NCI-H2081 treated with DMSO at 0.1 percent for 48 hours (cell line): ENCODE measurements around the gene ABHD17A.

Source experiments
- DNase-seq: peaks from one replicate; lab custom pipeline; 2025; lab: John Stamatoyannopoulos, UW

ABHD17A gene

GRCh38 chr19:1839658-1840540 is 45.4 kb downstream of the ABHD17A start:
- DNase-seq: no peak

- no peak for DNase-seq
Observed at GRCh38 chr19:1837625-1838105, 47.6 kb downstream of the ABHD17A start.

- DNase-seq: no peak
Observed at GRCh38 chr19:1837222-1837565, 48.1 kb downstream of the ABHD17A start.

GRCh38 chr19:1836458-1837221 is 48.7 kb downstream of the ABHD17A start:
- DNase-seq: no peak

- no peak for DNase-seq
Observed at GRCh38 chr19:1833540-1833939, 51.8 kb downstream of the ABHD17A start.

GRCh38 chr19:1832046-1832663 is 53.1 kb downstream of the ABHD17A start:
- DNase-seq: no peak

GRCh38 chr19:1830978-1831377 is 54.3 kb downstream of the ABHD17A start:
- no peak for DNase-seq

GRCh38 chr19:1830568-1830967 is 54.7 kb downstream of the ABHD17A start:
- no peak for DNase-seq

- DNase-seq: no peak
Observed at GRCh38 chr19:1829958-1830357, 55.3 kb downstream of the ABHD17A start.

GRCh38 chr19:1828279-1829238 is 56.7 kb downstream of the ABHD17A start:
- DNase-seq: no peak

GRCh38 chr19:1827566-1828278 is 57.6 kb downstream of the ABHD17A start:
- no peak for DNase-seq
